ENCODE data around the gene YBX2.
A peak's percentile ranks its signal among the peaks of the same experiment; 100 is the strongest.

Gene YBX2

GRCh38 chr17:7313088-7313889 lies 18.9 kb upstream of the YBX2 start:
- H3K4me3 ChIP-seq (ENCODE audit: low read depth in 1 of 2, low read length in 2 of 2): no peak overlapping the region
- no peaks in the 10 kb centered on the region for H3K9me3 ChIP-seq (ENCODE audit: control insufficient read depth in 1 of 2, low read length in 2 of 2)
- no peaks in the 10 kb centered on the region for H3K27me3 ChIP-seq (ENCODE audit: control insufficient read depth in 1 of 2, insufficient read depth in 2 of 2, low read length in 2 of 2)
- H3K36me3 ChIP-seq (ENCODE audit: control insufficient read depth in 1 of 2, insufficient read depth in 2 of 2, low read length in 2 of 2): peaks cover 52 to 62% of the 10 kb centered on the region in 2 donors
- H3K27ac ChIP-seq (ENCODE audit: low read depth, low read length): no peak overlapping the region
- peak overlapping the region in 1 of 2 donors; percentile 21 for H3K9ac ChIP-seq (ENCODE audit: low read depth in 1 of 2, low read length in 2 of 2)
- peaks cover 41 to 43% of the 10 kb centered on the region in 2 donors for H3K4me1 ChIP-seq (ENCODE audit: control insufficient read depth in 1 of 2, insufficient read depth in 2 of 2, low read length in 2 of 2)

GRCh38 chr17:7312432-7313087 lies 18.1 kb upstream of the YBX2 start:
- H3K27me3 ChIP-seq (ENCODE audit: control insufficient read depth in 1 of 2, insufficient read depth in 2 of 2, low read length in 2 of 2): no peaks in the 10 kb centered on the region
- peaks cover 41% of the 10 kb centered on the region in 2 donors for H3K4me1 ChIP-seq (ENCODE audit: control insufficient read depth in 1 of 2, insufficient read depth in 2 of 2, low read length in 2 of 2)
- no peak overlapping the region for H3K9ac ChIP-seq (ENCODE audit: low read depth in 1 of 2, low read length in 2 of 2)
- no peak overlapping the region for H3K4me3 ChIP-seq (ENCODE audit: low read depth in 1 of 2, low read length in 2 of 2)
- no peak overlapping the region for H3K27ac ChIP-seq (ENCODE audit: low read depth, low read length)
- peaks cover 45 to 55% of the 10 kb centered on the region in 2 donors for H3K36me3 ChIP-seq (ENCODE audit: control insufficient read depth in 1 of 2, insufficient read depth in 2 of 2, low read length in 2 of 2)
- H3K9me3 ChIP-seq (ENCODE audit: control insufficient read depth in 1 of 2, low read length in 2 of 2): no peaks in the 10 kb centered on the region

GRCh38 chr17:7311110-7311705 lies 16.8 kb upstream of the YBX2 start:
- Histone ChIP-seq H3K27ac (ENCODE audit: low read depth, low read length) (no peak overlapping the region), H3K9me3 (ENCODE audit: control insufficient read depth in 1 of 2, low read length in 2 of 2) (no peaks in the 10 kb centered on the region), H3K36me3 (ENCODE audit: control insufficient read depth in 1 of 2, insufficient read depth in 2 of 2, low read length in 2 of 2) (peaks cover 45 to 48% of the 10 kb centered on the region in 2 donors), H3K9ac (ENCODE audit: low read depth in 1 of 2, low read length in 2 of 2) (no peak overlapping the region), H3K4me1 (ENCODE audit: control insufficient read depth in 1 of 2, insufficient read depth in 2 of 2, low read length in 2 of 2) (peaks cover 41% of the 10 kb centered on the region in 2 donors), H3K4me3 (ENCODE audit: low read depth in 1 of 2, low read length in 2 of 2) (no peak overlapping the region), H3K27me3 (ENCODE audit: control insufficient read depth in 1 of 2, insufficient read depth in 2 of 2, low read length in 2 of 2) (no peaks in the 10 kb centered on the region)

GRCh38 chr17:7309628-7310027 lies 15.2 kb upstream of the YBX2 start:
- no peaks in the 10 kb centered on the region for H3K27me3 ChIP-seq (ENCODE audit: control insufficient read depth in 1 of 2, insufficient read depth in 2 of 2, low read length in 2 of 2)
- peaks cover 32 to 36% of the 10 kb centered on the region in 2 donors for H3K4me1 ChIP-seq (ENCODE audit: control insufficient read depth in 1 of 2, insufficient read depth in 2 of 2, low read length in 2 of 2)
- H3K4me3 ChIP-seq (ENCODE audit: low read depth in 1 of 2, low read length in 2 of 2): peak overlapping the region; percentile 82 to 87
- H3K27ac ChIP-seq (ENCODE audit: low read depth, low read length): no peak overlapping the region
- H3K9me3 ChIP-seq (ENCODE audit: control insufficient read depth in 1 of 2, low read length in 2 of 2): no peaks in the 10 kb centered on the region
- no peak overlapping the region for H3K9ac ChIP-seq (ENCODE audit: low read depth in 1 of 2, low read length in 2 of 2)
- peaks cover 45 to 48% of the 10 kb centered on the region in 2 donors for H3K36me3 ChIP-seq (ENCODE audit: control insufficient read depth in 1 of 2, insufficient read depth in 2 of 2, low read length in 2 of 2)

GRCh38 chr17:7308625-7309433 lies 14.4 kb upstream of the YBX2 start:
- peaks cover 24 to 28% of the 10 kb centered on the region in 2 donors for H3K4me1 ChIP-seq (ENCODE audit: control insufficient read depth in 1 of 2, insufficient read depth in 2 of 2, low read length in 2 of 2)
- H3K9me3 ChIP-seq (ENCODE audit: control insufficient read depth in 1 of 2, low read length in 2 of 2): no peaks in the 10 kb centered on the region

GRCh38 chr17:7307686-7308624 lies 13.5 kb upstream of the YBX2 start:
- H3K36me3 ChIP-seq (ENCODE audit: control insufficient read depth in 1 of 2, insufficient read depth in 2 of 2, low read length in 2 of 2): peaks cover 33 to 35% of the 10 kb centered on the region in 2 donors
- peak overlapping the region; percentile 82 to 87 for H3K4me3 ChIP-seq (ENCODE audit: low read depth in 1 of 2, low read length in 2 of 2)
- no peaks in the 10 kb centered on the region for H3K9me3 ChIP-seq (ENCODE audit: control insufficient read depth in 1 of 2, low read length in 2 of 2)
- no peaks in the 10 kb centered on the region for H3K27me3 ChIP-seq (ENCODE audit: control insufficient read depth in 1 of 2, insufficient read depth in 2 of 2, low read length in 2 of 2)
- peak overlapping the region; percentile 90 to 94 for H3K9ac ChIP-seq (ENCODE audit: low read depth in 1 of 2, low read length in 2 of 2)
- peaks cover 19 to 20% of the 10 kb centered on the region in 2 donors for H3K4me1 ChIP-seq (ENCODE audit: control insufficient read depth in 1 of 2, insufficient read depth in 2 of 2, low read length in 2 of 2)
- peak overlapping the region; percentile 98 for H3K27ac ChIP-seq (ENCODE audit: low read depth, low read length)

More at GRCh38 chr17:7308625-7309433, 14.4 kb upstream of the YBX2 start:
- no peaks in the 10 kb centered on the region for H3K27me3 ChIP-seq (ENCODE audit: control insufficient read depth in 1 of 2, insufficient read depth in 2 of 2, low read length in 2 of 2)
- peak overlapping the region; percentile 98 for H3K27ac ChIP-seq (ENCODE audit: low read depth, low read length)
- peak overlapping the region; percentile 90 to 94 for H3K9ac ChIP-seq (ENCODE audit: low read depth in 1 of 2, low read length in 2 of 2)
- H3K36me3 ChIP-seq (ENCODE audit: control insufficient read depth in 1 of 2, insufficient read depth in 2 of 2, low read length in 2 of 2): peaks cover 42 to 43% of the 10 kb centered on the region in 2 donors
- peak overlapping the region; percentile 82 to 87 for H3K4me3 ChIP-seq (ENCODE audit: low read depth in 1 of 2, low read length in 2 of 2)

GRCh38 chr17:7306911-7307685 lies 12.7 kb upstream of the YBX2 start, which contains the start of gene EIF5A:
EIF5A (plus strand) TSS chr17:7307628; CDS start chr17:7309636, 2,008 bp downstream.
- Histone ChIP-seq H3K36me3 (ENCODE audit: control insufficient read depth in 1 of 2, insufficient read depth in 2 of 2, low read length in 2 of 2) (peaks cover 26% of the 10 kb centered on the region in 2 donors), H3K27me3 (ENCODE audit: control insufficient read depth in 1 of 2, insufficient read depth in 2 of 2, low read length in 2 of 2) (no peaks in the 10 kb centered on the region), H3K9ac (ENCODE audit: low read depth in 1 of 2, low read length in 2 of 2) (peak within 1 kb of the TSS; percentile 90 to 94), H3K4me3 (ENCODE audit: low read depth in 1 of 2, low read length in 2 of 2) (peak within 1 kb of the TSS; percentile 82 to 87), H3K4me1 (ENCODE audit: control insufficient read depth in 1 of 2, insufficient read depth in 2 of 2, low read length in 2 of 2) (peaks cover 17 to 20% of the 10 kb centered on the region in 2 donors), H3K27ac (ENCODE audit: low read depth, low read length) (peak within 1 kb of the TSS; percentile 98), H3K9me3 (ENCODE audit: control insufficient read depth in 1 of 2, low read length in 2 of 2) (no peaks in the 10 kb centered on the region)

- H3K4me3 ChIP-seq (ENCODE audit: low read depth in 1 of 2, low read length in 2 of 2): no peak overlapping the region
- no peaks in the 10 kb centered on the region for H3K27me3 ChIP-seq (ENCODE audit: control insufficient read depth in 1 of 2, insufficient read depth in 2 of 2, low read length in 2 of 2)
- no peak overlapping the region for H3K9ac ChIP-seq (ENCODE audit: low read depth in 1 of 2, low read length in 2 of 2)
- H3K4me1 ChIP-seq (ENCODE audit: control insufficient read depth in 1 of 2, insufficient read depth in 2 of 2, low read length in 2 of 2): peaks cover 5 to 8% of the 10 kb centered on the region in 2 donors
- H3K36me3 ChIP-seq (ENCODE audit: control insufficient read depth in 1 of 2, insufficient read depth in 2 of 2, low read length in 2 of 2): peaks cover 0 to under 1% of the 10 kb centered on the region in 2 donors
- no peaks in the 10 kb centered on the region for H3K9me3 ChIP-seq (ENCODE audit: control insufficient read depth in 1 of 2, low read length in 2 of 2)
- H3K27ac ChIP-seq (ENCODE audit: low read depth, low read length): no peak overlapping the region
These were observed 9.7 kb upstream of the YBX2 start for GRCh38 chr17:7304179-7304578.
